Astrocyte (in vitro differentiated cells and primary cell): Measurements from ENCODE around the gene MAFF. TPM values are rescaled to one million over a fixed set of nuclear protein-coding genes. Genes with fewer than 3 reads are reported as not detected.
A peak's percentile ranks its signal among the peaks of the same experiment; 100 is the strongest.

Experiments used
- DNase-seq: peaks from one replicate; pipeline ENCODE4 v3.0.0-alpha.2; 2010; ENCODE audit warnings: low read depth
- FAIRE-seq: peaks from 2 replicates; lab custom pipeline; 2011; peaks lifted over from hg19 to GRCh38; lab: Jason Lieb, UNC
- H2AFZ ChIP-seq: 2 replicates; pipeline ENCODE4 v1.6.0; 2012; ENCODE audit warnings: low read depth, low read length, inconsistent platforms
- H3K27ac ChIP-seq: 2 replicates; pipeline ENCODE4 v1.5.1; 2011; ENCODE audit warnings: low read depth, low read length, inconsistent platforms
- H3K27me3 ChIP-seq: 2 replicates; pipeline ENCODE4 v1.6.0; 2011; ENCODE audit warnings: low read length, inconsistent platforms; ENCODE audit not compliant: insufficient read depth
- H3K36me3 ChIP-seq: 2 replicates; pipeline ENCODE4 v1.5.1; 2011; ENCODE audit warnings: low read length, inconsistent platforms; ENCODE audit not compliant: insufficient read depth
- H3K4me1 ChIP-seq: 2 replicates; pipeline ENCODE4 v1.5.1; 2011; ENCODE audit warnings: low read length, inconsistent platforms; ENCODE audit not compliant: insufficient read depth
- H3K4me2 ChIP-seq: 2 replicates; pipeline ENCODE4 v1.6.0; 2012; ENCODE audit warnings: low read length, inconsistent platforms
- H3K4me3 ChIP-seq: 2 replicates; pipeline ENCODE4 v1.5.1; 2011; ENCODE audit warnings: low read depth, mild to moderate bottlenecking, low read length, inconsistent platforms; ENCODE audit not compliant: insufficient read depth
- H3K79me2 ChIP-seq: 2 replicates; pipeline ENCODE4 v1.6.0; 2012; ENCODE audit warnings: mild to moderate bottlenecking, low read length, inconsistent platforms; ENCODE audit not compliant: insufficient read depth
- H3K9ac ChIP-seq: 2 replicates; pipeline ENCODE4 v1.6.0; 2012; ENCODE audit warnings: mild to moderate bottlenecking, low read length, inconsistent platforms
- H3K9me3 ChIP-seq: 2 replicates; pipeline ENCODE4 v1.5.1; 2012; ENCODE audit warnings: low read depth, mild to moderate bottlenecking, low read length, inconsistent platforms; ENCODE audit not compliant: insufficient read depth
- H4K20me1 ChIP-seq: 2 replicates; pipeline ENCODE4 v1.6.0; 2012; ENCODE audit warnings: low read length, inconsistent platforms; ENCODE audit not compliant: insufficient read depth
- H3K27ac Mint-ChIP-seq: one replicate; pipeline ENCODE4 v1.8.0; 2021; ENCODE audit warnings: mild to moderate bottlenecking, mixed read lengths; ENCODE audit not compliant: unreplicated experiment
- H3K27me3 Mint-ChIP-seq: one replicate; pipeline ENCODE4 v1.8.0; 2021; ENCODE audit warnings: low read depth, mixed read lengths; ENCODE audit not compliant: unreplicated experiment
- H3K36me3 Mint-ChIP-seq: one replicate; pipeline ENCODE4 v1.8.0; 2021; ENCODE audit warnings: low read depth, mixed read lengths; ENCODE audit not compliant: unreplicated experiment
- H3K4me1 Mint-ChIP-seq: one replicate; pipeline ENCODE4 v1.8.0; 2021; ENCODE audit warnings: low read depth, mixed read lengths; ENCODE audit not compliant: unreplicated experiment
- H3K4me3 Mint-ChIP-seq: one replicate; pipeline ENCODE4 v1.8.0; 2021; ENCODE audit warnings: mild to moderate bottlenecking, moderate library complexity, mixed read lengths; ENCODE audit not compliant: unreplicated experiment
- H3K9me3 Mint-ChIP-seq: one replicate; pipeline ENCODE4 v1.8.0; 2021; ENCODE audit warnings: mild to moderate bottlenecking, mixed read lengths; ENCODE audit not compliant: unreplicated experiment
- EZH2 ChIP-seq: IDR thresholded peaks from 2 replicates; pipeline ENCODE4 v1.6.1; 2012; ENCODE audit warnings: mild to moderate bottlenecking, low read length, inconsistent platforms; ENCODE audit not compliant: insufficient read depth
- total RNA-seq: library from RNA; stranded (reverse); gene quantifications from 2 replicates; pipeline ENCODE4 v1.2.1, GENCODE V29; 2021
- TF ChIP-seq, protein P1 (sequence below): IDR thresholded peaks from 2 replicates; pipeline ENCODE4 v1.5.1; 2011; ENCODE audit warnings: low read depth, mild to moderate bottlenecking, inconsistent platforms, low read length, moderate library complexity; ENCODE audit not compliant: insufficient read depth

The MAFF gene
- total RNA-seq, 1 donor from 2014 or later: 18.2 TPM

DNA sequence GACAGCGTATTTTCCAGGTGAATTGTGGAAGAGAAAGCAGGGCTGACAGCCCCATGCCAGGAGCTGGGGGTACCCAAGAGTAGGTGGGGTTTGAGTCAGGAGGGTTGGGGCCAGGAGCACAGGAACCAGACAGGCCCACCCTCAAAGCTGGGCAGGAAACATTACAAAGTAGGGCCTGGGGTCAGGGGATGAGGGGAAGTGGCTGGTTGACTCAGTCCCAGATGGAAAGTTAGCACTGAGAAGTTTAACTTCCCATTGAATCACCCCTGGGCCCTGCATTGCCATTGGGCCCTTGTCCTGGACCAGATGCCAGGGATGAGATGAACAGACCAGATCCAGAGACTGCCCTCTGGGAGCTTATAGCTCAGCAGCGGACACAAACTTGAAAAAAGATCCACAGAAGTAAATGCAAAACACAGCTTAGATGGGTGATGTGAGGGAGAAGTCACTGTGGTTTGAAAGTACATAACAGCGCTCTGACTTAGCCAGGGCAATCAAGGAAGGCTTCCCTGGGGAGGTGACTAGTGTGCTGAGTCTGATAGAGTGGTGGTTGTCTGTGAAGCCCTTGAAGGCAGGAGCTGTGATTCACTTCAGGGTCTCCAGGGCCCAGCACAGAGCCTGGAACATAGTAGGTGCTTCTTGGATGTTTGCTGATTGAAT, 2.2 kb downstream of the MAFF start:
- TF ChIP-seq, protein P1, sequence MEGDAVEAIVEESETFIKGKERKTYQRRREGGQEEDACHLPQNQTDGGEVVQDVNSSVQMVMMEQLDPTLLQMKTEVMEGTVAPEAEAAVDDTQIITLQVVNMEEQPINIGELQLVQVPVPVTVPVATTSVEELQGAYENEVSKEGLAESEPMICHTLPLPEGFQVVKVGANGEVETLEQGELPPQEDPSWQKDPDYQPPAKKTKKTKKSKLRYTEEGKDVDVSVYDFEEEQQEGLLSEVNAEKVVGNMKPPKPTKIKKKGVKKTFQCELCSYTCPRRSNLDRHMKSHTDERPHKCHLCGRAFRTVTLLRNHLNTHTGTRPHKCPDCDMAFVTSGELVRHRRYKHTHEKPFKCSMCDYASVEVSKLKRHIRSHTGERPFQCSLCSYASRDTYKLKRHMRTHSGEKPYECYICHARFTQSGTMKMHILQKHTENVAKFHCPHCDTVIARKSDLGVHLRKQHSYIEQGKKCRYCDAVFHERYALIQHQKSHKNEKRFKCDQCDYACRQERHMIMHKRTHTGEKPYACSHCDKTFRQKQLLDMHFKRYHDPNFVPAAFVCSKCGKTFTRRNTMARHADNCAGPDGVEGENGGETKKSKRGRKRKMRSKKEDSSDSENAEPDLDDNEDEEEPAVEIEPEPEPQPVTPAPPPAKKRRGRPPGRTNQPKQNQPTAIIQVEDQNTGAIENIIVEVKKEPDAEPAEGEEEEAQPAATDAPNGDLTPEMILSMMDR: no peak
- TF ChIP-seq EZH2: no peak
- H3K4me3 Mint-ChIP-seq: peak overlapping the region; percentile 87
- peak overlapping the region; percentile 78 for H3K27ac Mint-ChIP-seq
- DNase-seq: peak; percentile 48
- Histone ChIP-seq H3K27me3 (no peaks in the 10 kb centered on the region), H3K27ac (peak overlapping the region; percentile 99), H3K9me3 (no peaks in the 10 kb centered on the region), H3K4me3 (peak overlapping the region; percentile 88), H3K4me1 (peaks cover 38% of the 10 kb centered on the region), H3K36me3 (no peaks in the 10 kb centered on the region), H3K4me2 (peak overlapping the region; percentile 95), H2AFZ (no peak overlapping the region), H4K20me1 (peaks cover 56% of the 10 kb centered on the region), H3K9ac (peak overlapping the region; percentile 99), H3K79me2 (peaks cover 62% of the 10 kb centered on the region)
- H3K9me3 Mint-ChIP-seq: peaks cover 2% of the 10 kb centered on the region
- peaks cover 19% of the 10 kb centered on the region for H3K4me1 Mint-ChIP-seq
- no peaks in the 10 kb centered on the region for H3K27me3 Mint-ChIP-seq
- H3K36me3 Mint-ChIP-seq: peaks cover 11% of the 10 kb centered on the region
- peak; percentile 47 for FAIRE-seq

DNA sequence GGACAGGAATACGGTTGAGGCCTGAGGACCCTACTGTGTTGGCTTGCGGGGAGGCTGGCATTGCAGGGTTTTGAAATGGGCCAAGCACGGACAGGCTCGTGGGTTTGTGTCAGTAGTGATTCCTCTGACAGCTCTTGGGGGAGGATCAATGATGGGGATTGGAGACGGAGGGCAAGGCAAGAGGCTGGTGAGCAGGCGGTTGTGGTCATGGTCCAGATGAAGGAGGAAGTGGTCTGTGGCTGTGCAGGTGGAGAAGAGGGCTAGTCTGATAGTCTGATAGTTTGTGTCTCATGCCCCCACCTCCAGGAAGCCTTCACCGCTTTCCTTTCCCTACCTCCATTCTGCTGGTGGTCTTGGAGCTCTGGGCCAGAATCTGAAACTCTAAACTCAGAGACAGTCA, 3.0 kb downstream of the MAFF start:
- peak overlapping the region; percentile 95 for H3K4me2 ChIP-seq
- H3K79me2 ChIP-seq: peaks cover 68% of the 10 kb centered on the region
- H3K4me3 Mint-ChIP-seq: peak overlapping the region; percentile 58

More for the DNA sequence above, 3.0 kb downstream of the MAFF start:
- no peak for FAIRE-seq
- Mint-ChIP-seq H3K27me3 (no peaks in the 10 kb centered on the region), H3K4me1 (peaks cover 19% of the 10 kb centered on the region), H3K9me3 (no peaks in the 10 kb centered on the region), H3K36me3 (peaks cover 11% of the 10 kb centered on the region), H3K27ac (peak overlapping the region; percentile 41)
- Histone ChIP-seq H3K36me3 (no peaks in the 10 kb centered on the region), H3K4me3 (peak overlapping the region; percentile 88), H3K4me1 (peaks cover 38% of the 10 kb centered on the region), H4K20me1 (peaks cover 62% of the 10 kb centered on the region), H3K27me3 (no peaks in the 10 kb centered on the region), H3K27ac (peak overlapping the region; percentile 99), H3K9ac (peak overlapping the region; percentile 99), H3K9me3 (no peaks in the 10 kb centered on the region), H2AFZ (no peak overlapping the region)
- TF ChIP-seq, protein P1: no peak
- no peak for TF ChIP-seq EZH2
- peak; percentile 38 for DNase-seq
